HG02943 (cell line): ENCODE results near the gene PRPF40B.
"Not testable (repeated sequence)": the region's sequence is repeated elsewhere in the genome, so short reads cannot be mapped to it uniquely, and the experiment has no call there.

Source experiments
- ATAC-seq: cut with Tn5 transposase; IDR thresholded peaks from one replicate; pipeline ENCODE4 v1.9.1; 2021; ENCODE audit warnings: mild to moderate bottlenecking, low read depth, moderate library complexity; ENCODE audit not compliant: unreplicated experiment

Gene PRPF40B

DNA sequence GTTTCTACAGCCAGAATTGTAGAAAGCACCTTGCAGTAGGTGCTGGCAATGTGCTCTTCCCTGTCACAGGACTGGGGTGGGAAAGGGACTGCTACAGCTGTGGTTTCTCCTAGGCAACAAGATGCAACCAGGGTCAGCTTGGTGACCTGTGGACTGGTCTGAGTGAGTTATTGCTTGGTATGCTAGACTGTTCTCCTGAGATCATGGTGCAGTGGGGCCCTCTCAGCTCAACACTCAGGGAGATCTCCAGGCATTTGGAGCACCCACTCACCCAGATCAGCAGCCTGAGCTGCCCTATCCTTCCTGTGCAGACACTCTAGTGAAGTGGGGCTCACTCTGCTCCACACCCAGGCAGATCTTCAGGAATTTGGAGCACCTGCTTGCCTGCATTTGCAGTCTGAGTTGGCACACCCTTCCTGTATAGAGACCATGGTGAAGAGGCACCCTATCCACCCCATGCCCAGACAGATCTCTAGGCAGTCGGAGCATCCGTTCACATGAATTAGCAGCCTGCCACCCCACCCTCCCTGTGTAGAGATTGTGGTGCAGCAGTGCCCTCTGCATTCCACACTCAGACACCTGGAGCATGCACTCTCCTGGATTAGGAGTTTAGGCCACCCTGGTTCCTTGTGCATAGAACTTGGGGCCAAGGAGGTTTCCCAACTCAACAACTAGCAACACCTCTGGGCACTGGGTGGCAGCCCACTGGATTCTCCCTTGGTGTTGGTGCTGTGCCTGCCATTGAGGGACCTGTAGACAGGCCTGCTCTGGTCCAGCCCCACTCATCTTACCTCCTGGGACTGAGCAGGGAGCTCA, 14.1 kb upstream of the PRPF40B start:
- ATAC-seq = no peak

DNA sequence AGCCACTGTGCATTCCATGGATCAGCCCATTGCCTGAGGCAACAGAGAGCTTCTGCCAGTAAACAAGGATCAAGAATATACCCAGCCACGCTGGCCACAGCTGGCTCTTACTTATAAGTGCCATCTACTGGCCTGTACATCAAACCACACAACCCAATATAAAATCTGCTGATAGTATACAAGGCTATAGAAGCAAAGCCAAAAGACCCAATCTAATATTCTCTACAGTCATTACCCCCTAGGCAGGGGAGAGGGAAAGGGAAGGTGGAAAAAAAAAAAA, 13.5 kb upstream of the PRPF40B start:
- no peak for ATAC-seq

DNA sequence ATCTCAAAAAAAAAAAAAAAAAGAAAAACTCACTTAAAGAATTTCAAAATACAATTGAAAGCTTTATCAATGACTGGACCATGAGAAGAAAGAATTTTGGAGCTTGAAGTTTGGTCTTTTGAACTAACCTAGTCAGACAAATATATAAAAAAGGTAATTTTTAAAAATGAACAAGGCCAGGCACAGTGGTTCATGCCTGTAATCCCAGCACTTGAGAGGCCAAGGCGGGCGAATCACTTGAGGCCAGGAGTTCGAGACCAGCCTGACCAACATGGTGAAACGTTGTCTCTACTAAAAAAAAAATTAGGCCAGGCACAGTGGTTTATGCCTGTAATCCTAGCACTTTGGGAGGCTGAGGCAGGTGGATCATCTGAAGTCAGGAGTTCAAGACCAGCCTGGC, 12.6 kb upstream of the PRPF40B start:
- not testable (repeated sequence) for ATAC-seq

DNA sequence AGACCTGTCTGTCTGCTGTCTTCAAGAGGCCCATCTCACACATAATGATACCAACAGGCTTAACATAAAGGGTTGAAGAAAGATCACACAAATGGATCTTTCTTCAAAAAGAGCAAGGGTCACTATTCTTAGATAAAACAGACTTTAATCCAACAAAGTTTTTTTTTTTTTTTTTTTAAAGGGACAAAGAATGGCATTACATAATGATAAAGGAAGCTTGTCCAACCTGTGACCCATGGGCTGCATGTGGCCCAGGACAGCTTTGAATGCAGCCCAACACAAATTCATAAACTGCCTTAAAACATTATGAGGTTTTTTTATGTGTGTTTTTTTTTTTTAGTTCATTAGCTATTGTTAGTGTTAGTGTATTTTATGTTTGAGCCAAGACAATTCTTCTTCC, 11.2 kb upstream of the PRPF40B start:
- ATAC-seq = no peak

DNA sequence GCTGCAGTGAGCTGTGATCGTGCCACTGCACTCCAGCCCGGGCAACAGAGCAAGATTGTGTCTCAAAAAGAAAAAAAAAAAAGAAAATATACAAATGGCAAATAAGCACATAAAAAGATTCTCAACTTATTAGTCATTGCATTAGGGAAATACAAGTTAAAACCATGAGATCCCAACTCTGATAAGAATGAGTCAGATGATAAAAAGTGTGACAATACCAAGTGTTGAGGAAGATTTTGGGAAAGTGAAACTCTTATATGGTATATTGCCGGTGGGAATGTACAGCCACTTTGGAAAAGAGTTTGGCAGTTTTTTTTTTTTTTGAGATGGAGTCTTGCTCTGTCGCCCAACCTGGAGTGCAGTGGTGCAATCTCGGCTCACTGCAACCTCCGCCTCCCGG, 7.6 kb upstream of the PRPF40B start:
- ATAC-seq = no peak

DNA sequence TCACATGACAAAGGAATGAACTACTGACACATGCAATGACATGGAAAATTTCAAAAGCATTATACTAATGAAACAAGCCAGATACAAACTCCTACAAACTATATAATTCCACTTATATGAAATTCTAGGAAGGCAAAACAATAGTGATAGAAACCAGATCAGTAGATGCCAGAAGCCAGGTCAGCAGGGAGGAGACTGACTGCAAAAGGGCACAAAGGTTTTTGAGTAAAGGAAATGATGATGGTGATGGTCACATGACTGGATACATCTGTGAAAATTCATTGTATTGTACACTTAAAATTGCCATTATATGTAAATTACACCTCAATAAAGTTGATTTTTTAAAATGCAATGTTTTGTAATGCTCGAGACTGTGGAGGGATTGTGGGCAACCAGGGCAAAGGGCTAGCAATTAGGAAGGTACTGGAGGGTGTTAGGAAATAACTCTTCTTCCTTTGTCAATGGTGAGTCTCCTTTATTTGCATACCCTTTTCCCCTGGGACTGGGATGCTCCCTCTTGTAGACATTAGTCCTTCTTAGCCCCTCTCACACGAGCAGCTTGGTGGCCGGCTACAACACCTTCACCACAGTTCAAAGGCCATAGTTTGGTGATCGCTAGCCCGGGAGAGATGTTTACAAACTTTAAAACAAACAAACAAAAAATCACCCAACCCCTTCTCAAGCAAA, 6.7 kb upstream of the PRPF40B start:
- no peak for ATAC-seq

DNA sequence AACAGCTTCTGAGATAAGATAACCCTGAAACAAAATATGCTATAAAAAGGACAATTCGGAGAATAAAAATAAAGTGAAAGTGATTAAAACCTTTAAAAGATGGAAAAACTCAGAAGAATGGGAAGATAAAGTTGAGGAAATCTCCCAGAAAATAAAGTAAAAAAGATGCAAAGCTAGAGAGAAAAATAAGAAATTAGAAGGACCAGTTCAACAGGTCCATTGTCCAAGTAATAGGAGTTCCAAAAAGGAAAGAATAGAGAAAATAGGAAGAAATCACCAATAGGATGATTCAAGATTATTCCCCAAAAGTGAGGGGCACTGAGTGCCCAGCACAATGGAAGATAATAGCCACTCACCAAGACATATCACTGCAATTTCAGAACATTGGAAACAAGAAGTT, 4.8 kb upstream of the PRPF40B start:
- ATAC-seq = no peak

DNA sequence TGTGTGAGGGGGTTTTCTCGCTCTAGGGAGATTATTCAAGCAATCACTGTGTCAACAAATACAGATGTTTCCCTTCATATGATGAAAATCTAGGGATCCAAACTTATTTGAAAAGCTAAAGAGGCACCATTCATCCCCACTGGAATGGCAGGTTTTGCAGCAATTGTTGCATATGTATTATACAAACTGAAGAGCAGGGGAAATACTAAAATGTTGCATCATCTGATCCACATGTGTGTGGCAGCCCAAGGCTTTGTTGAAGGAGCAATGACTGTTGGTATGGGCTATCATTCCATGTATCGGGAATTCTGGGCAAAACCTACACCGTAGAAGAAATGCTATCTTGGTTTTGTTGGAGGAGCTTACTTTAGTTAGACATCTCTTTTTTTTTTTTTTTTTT, 4.1 kb upstream of the PRPF40B start:
- no peak for ATAC-seq

DNA sequence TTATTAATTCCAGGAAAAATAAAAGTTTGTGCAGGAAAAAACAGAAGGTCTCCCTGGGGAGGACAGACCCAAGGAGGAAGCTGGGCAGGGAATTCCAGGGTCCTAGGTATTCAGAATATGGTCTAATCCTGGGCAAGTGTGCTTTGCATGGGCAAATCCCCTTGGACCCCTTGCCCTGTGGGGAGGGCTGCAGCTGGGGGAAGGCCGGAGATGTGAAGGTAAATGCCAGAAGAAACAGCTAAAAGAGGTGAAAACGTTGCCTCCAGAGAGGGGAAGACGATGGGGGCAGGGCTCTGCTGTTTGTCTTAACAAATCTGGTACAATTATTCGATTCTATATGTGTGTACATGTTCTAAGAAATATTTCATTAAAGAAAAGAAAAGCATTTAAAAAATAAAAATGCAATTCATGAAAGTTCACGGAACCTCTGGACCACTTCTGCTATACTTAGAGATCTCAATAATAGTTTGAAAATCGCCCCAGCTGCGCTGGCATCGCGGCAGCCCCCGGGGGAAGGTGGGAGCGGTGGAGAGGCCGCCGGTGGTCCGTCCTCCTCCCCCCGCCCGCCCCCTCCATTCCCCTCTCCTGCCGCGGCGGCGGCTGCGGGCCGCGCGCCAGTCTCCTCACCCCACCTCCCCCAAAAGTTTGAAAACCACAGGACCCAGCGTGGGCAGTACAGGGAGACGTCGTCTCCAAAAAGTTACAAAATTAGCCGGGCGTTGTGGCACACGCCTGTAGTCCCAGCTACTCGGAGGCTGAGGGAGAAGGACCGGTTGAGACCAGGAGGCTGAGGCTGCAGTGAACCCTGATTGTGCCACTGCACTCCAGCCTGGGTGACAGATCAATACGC, 1.5 kb upstream of the PRPF40B start:
- no peak for ATAC-seq

DNA sequence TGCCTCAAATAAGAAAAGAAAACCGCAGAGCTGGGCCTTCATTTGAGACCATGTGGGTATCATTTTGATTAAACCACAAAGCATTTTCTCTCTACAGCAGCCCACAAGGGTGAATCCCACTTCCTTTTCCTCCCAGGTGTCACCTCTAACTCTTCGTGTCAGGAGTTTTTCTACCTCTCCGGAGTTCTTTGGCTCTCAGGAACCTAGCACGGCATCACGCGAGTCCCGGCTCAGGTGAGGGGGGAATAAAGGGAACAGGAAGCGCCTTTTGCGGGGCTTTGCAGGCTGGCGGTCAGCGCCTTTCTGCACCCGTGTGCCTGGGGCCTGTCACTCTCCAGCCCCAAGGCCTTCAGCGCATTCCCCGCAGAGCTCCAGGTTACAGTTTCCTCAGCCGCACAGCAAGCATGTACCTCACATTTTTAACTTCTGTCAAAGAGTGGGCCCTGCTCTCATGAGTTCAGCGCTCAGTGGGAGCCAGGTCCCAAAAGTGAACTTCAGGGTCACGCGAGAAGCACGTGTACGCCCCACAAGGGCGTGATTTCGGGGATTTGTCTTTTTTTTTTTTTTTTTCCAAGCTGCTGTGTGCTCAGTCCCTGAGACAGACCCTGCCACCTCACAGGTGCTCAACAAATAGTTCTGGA, 740 bp upstream of the PRPF40B start:
- ATAC-seq = peak; percentile 35

DNA sequence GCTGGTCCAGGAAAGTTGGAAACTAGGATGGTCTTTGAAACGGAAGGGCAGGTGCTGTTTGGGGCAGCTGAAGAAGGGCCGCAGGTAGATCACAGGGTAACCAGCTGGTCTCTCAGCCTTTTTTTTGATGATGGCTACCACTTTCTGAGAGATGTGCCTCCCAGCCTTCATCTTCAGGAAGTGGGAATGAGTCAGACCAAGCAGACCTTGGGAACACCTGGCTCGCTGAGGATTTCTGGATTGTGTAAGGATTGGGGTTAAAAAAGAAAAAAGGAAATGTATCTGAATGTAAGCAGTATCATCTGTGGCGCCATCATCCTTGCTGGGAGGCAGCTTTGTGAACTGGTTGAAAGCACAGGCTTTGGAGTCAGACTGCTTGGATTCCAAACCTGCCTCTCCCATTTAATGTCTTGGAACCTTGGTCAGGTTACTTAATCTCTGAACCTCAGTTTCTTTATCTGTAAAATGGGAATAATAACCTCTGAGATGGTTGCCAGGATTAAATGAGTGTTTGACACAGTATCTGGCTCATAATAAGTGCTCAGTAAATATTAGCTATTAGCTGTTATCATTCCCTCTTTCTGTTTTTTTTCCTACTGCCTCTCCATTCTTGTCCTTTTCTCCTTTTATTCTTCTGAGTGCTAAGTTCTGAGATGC, 1.7 kb downstream of the PRPF40B start:
- no peak for ATAC-seq

DNA sequence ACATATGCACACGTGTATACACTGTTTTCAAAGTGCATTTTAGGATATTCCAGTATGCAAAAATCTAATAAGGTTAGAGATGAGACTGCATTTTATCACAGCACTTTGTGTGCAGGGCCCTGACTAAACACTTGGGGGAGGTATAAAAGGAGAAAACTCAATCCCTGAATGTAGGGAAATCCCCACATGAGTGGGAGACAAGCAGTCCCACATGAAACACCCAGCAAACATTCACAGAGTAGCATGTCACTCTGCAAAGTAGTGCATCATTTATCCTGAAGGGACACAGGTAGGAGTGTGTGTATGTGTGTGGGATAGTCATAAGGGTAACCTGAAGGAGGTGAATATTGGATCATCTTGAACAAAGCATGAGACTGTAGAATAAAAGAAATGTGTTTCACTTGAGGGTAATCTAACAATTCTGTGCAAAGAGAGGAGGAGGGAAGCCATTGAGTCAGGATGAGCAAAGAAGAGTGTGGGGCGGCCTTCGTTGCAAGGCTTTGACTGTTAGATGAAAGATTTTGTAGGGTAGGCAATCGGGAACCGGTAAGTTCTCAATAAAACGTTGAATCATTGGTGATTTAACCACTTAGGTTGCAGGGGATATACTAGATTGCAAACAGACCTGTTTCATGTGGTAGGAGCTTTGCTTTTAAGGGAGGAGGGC, 2.9 kb downstream of the PRPF40B start:
- no peak for ATAC-seq

DNA sequence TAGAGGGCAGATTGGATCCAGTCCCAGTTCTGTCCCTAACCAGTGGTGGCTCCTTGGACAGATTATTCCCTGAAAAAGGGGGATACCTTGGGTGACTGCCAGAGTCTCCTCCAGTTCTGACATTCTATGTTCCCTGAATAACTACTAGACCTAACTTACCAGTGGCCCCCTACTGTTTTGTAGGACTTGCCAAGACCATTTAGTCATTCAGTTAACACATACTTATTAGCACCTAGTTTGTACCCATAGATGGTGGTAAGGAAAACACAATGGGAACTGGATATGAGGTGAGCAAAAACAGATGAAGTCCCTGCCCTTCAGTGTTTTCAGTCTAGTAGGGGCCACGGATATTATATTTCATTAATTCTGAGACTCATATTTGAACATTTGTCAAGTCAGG, 3.5 kb downstream of the PRPF40B start:
- ATAC-seq = no peak

DNA sequence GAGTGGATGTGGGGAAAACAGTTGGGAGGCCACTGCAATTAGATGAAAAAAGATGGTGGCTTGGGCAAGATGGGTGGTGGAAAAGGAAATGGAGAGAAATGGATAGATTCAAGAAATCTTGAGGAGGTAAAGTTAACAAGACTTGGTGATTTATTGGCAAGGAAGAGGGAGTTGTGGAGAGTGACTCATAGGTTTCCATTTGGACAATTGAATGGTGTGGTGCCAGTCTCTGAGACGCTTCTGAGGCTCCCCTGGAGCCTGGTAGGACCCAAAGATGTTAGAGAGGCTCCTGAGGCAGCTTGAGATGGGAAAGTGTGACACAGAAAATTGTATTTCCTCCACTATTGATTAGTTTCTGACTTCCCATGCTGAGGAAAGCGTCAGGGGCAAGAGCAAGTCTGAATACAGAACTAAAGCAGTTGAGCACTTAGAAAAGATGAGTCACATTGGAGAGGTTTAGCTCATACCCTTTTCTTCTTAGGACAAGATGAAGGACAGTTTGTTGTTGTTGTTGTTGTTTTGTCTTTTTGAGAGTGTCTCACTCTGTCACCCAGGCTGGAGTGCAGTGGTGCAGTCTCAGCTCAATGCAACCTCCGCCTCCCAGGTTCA, 4.5 kb downstream of the PRPF40B start:
- no peak for ATAC-seq

DNA sequence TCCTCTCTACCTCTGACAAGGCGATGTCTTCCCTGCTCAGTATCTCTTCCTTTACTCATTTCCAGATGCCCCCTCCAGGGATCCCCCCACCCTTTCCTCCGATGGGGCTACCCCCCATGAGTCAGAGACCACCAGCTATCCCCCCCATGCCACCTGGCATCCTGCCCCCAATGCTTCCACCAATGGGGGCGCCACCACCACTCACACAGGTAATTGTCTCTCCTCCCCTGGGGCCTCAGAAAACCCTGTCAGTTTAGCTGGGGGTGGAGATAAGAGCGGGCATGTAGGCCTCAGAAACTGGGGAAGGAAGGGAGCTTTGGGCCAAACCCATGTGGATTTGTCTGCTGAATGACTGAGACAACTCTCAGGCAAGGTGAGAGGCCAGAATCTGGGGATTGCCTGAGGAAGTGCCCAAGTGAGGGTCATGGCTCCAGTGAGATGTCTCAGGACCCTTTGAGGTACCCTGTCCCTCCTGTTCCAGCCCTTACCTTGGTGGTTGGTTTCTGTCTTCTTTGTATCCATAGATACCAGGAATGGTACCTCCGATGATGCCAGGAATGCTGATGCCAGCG, 8.1 kb downstream of the PRPF40B start:
- no peak for ATAC-seq

DNA sequence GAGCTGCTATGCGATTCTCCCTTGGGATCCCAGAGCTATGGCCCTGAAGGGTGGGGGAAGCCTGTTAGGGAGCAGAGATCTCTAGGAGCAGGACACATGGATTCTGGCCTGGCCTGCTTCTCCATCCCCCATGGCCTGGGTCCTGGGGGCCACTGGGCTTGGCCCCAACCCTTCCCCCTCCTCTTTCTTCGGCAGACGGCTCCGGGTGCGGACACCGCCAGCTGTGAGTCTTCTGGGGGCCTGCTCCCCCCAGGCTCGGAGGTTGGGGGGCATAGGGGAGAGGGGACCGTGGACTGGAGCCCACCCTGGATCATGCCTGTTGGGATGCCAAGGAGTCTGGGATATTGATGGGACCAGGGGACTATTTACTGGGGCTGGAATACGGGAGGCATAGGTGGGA, 9.0 kb downstream of the PRPF40B start:
- ATAC-seq = no peak

DNA sequence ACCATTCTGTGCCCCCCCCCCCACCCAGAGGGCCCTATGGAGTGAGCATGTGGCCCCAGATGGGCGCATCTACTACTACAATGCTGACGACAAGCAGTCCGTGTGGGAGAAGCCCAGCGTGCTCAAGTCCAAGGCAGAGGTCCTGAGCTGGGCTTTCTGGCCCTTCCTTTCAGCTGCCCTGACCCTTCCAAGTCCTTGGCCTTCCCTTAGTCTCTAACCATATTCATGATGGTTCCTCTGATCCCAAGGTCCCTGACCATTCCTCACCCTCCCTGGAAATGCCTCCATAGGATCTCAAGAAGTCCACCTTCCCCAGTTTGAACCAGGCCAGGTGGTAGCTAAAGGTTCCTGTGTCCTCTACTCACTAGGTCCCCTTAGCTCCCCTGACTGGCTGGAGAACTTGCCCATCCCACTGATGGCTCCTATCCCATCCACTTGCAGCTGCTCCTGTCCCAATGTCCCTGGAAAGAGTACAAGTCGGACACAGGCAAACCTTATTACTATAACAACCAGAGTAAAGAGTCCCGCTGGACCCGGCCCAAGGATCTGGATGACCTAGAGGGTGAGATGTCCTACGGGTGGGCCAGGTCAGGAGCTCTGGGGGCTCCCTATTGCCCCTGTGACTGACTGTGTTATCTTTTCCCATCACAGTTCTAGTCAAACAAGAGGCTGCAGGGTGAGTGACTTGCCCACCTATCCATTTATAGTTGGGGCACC, 9.8 kb downstream of the PRPF40B start:
- no peak for ATAC-seq

DNA sequence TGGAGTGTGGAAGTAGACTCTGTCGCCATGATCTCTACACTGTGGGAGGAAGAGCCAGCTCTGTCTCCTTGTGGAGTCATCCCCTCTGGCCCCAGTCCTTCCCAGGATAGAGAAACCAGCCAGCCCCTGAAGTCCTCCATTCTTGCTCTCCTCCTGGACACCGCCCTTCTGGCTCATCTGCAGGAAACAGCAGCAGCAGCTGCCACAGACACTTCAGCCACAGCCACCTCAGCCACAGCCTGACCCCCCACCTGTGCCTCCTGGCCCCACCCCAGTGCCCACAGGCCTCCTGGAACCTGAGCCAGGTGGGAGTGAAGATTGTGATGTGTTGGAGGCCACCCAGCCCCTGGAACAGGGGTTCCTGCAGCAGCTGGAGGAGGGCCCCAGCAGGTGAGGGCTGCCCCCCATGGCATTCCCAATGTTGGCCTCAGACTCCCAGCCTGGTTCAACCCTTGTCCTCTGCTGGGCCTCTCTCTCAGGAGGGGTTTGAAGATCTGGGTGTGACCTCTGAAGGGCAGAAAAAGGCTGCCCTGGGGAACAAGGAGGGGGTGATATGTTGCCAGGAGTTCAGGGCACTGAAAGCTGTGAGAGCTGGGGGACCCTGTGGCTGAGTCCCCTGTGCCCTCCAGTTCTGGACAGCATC, 10.5 kb downstream of the PRPF40B start:
- ATAC-seq = no peak
